GM12891 (cell line): Measurements from ENCODE around the gene HRG.

Experiments used
- DNase-seq: peaks from one replicate; pipeline ENCODE4 v3.0.0; 2011; ENCODE audit warnings: low spot score; ENCODE audit not compliant: insufficient read length
- FAIRE-seq: peaks from 2 replicates; lab custom pipeline; 2011; peaks lifted over from hg19 to GRCh38; lab: Jason Lieb, UNC
- PAX5 ChIP-seq: IDR thresholded peaks from 2 replicates; pipeline ENCODE4 v1.6.1; 2011; ENCODE audit warnings: low read length, moderate library complexity, mild to moderate bottlenecking; ENCODE audit not compliant: insufficient read depth, severe bottlenecking
- POLR2A ChIP-seq: IDR thresholded peaks from 2 replicates; pipeline ENCODE4 v1.6.1; 2011; ENCODE audit warnings: low read depth, low read length, control low read depth
- POLR2AphosphoS5 ChIP-seq: IDR thresholded peaks from 2 replicates; pipeline ENCODE4 v1.6.1; 2011; ENCODE audit warnings: low read depth, low read length, control low read depth
- POU2F2 ChIP-seq: IDR thresholded peaks from 2 replicates; pipeline ENCODE4 v1.6.1; 2011; ENCODE audit warnings: low read depth, mild to moderate bottlenecking, control low read depth, low read length, moderate library complexity
- SPI1 ChIP-seq: IDR thresholded peaks from 2 replicates; pipeline ENCODE4 v1.6.1; 2011; ENCODE audit warnings: low read depth, low read length, control low read depth
- TAF1 ChIP-seq: IDR thresholded peaks from 2 replicates; pipeline ENCODE4 v1.6.1; 2011; ENCODE audit warnings: low read depth, low read length, control low read depth

HRG gene

GRCh38 chr3:186638259-186638658 lies 27.6 kb upstream of the HRG start:
- FAIRE-seq (no peak), DNase-seq (no peak)
- TF ChIP-seq PAX5, result no peak
- no peak for TF ChIP-seq SPI1
- TF ChIP-seq TAF1, result no peak
- TF ChIP-seq POLR2A, result no peak
- no peak for TF ChIP-seq POLR2AphosphoS5
- TF ChIP-seq POU2F2, result no peak

- TF ChIP-seq POLR2AphosphoS5 (no peak), SPI1 (no peak), POU2F2 (no peak), PAX5 (no peak), POLR2A (no peak), TAF1 (no peak)
- FAIRE-seq, result no peak
Measured at GRCh38 chr3:186639778-186640472, 25.9 kb upstream of the HRG start, which contains the start of gene FETUB. TSS of gene FETUB (plus strand) at chr3:186640399. CDS start at chr3:186640461, 62 bp downstream.

GRCh38 chr3:186640473-186640818 lies 25.4 kb upstream of the HRG start:
- DNase-seq (no peak), FAIRE-seq (no peak)
- TF ChIP-seq SPI1, result no peak
- TF ChIP-seq PAX5, result no peak
- TF ChIP-seq TAF1, result no peak
- no peak for TF ChIP-seq POLR2A
- no peak for TF ChIP-seq POU2F2
- TF ChIP-seq POLR2AphosphoS5, result no peak

More at GRCh38 chr3:186639778-186640472, 25.9 kb upstream of the HRG start, which contains the start of gene FETUB:
- DNase-seq, result no peak

- no peak for DNase-seq
- TF ChIP-seq POU2F2 (no peak), SPI1 (no peak), POLR2A (no peak), TAF1 (no peak), POLR2AphosphoS5 (no peak), PAX5 (no peak)
- no peak for FAIRE-seq
Measured at GRCh38 chr3:186640929-186641328, 24.9 kb upstream of the HRG start.

- DNase-seq (no peak), FAIRE-seq (peak; percentile 80)
- TF ChIP-seq POU2F2, result no peak
- TF ChIP-seq POLR2A, result no peak
Measured at GRCh38 chr3:186642014-186642413, 23.8 kb upstream of the HRG start.

- no peak for DNase-seq
- TF ChIP-seq POU2F2 (no peak), POLR2A (no peak)
- peak; percentile 85 for FAIRE-seq
Measured at GRCh38 chr3:186643493-186643892, 22.3 kb upstream of the HRG start.

- no peak for TF ChIP-seq POLR2A
- DNase-seq, result no peak
- FAIRE-seq, result no peak
Measured at GRCh38 chr3:186644683-186645082, 21.1 kb upstream of the HRG start.

- no peak for DNase-seq
- TF ChIP-seq POLR2A (no peak), SPI1 (no peak), POLR2AphosphoS5 (no peak), POU2F2 (no peak), TAF1 (no peak), PAX5 (no peak)
- FAIRE-seq, result peak; percentile 72
Measured at GRCh38 chr3:186646106-186646505, 19.7 kb upstream of the HRG start.

- DNase-seq (no peak), FAIRE-seq (no peak)
- TF ChIP-seq POLR2AphosphoS5 (no peak), TAF1 (no peak), POU2F2 (no peak), SPI1 (no peak), POLR2A (no peak), PAX5 (no peak)
Measured at GRCh38 chr3:186646841-186647240, 19.0 kb upstream of the HRG start.

GRCh38 chr3:186648851-186649250 lies 17.0 kb upstream of the HRG start:
- TF ChIP-seq POU2F2 (no peak), POLR2A (no peak), TAF1 (no peak), SPI1 (no peak), PAX5 (no peak), POLR2AphosphoS5 (no peak)
- no peak for FAIRE-seq

GRCh38 chr3:186651678-186652215 lies 14.1 kb upstream of the HRG start:
- FAIRE-seq (peak; percentile 47), DNase-seq (no peak)
- TF ChIP-seq TAF1 (no peak), POU2F2 (no peak), POLR2A (no peak), SPI1 (no peak), POLR2AphosphoS5 (no peak), PAX5 (no peak)

More at GRCh38 chr3:186648851-186649250, 17.0 kb upstream of the HRG start:
- no peak for DNase-seq
